GM23338 (cell line): ENCODE measurements around the gene ISL2. TPM values are rescaled to one million over a fixed set of nuclear protein-coding genes. Genes with fewer than 3 reads are reported as not detected.

Experiments used
- ATAC-seq: fragments of 200-7000 bp; cut with Tn5 transposase; 3 replicates; pipeline ENCODE4 v1.9.1; 2020
- DNase-seq: peaks from one replicate; pipeline ENCODE4 v3.0.0-alpha.2; 2015; ENCODE audit warnings: low spot score
- H2AFZ ChIP-seq: fragments of 200-600 bp; sonication (generic); 2 replicates; pipeline ENCODE4 v1.8.0; 2016; ENCODE audit warnings: antibody characterized with exemption, mild to moderate bottlenecking, moderate library complexity
- H3F3A ChIP-seq: fragments of 200-600 bp; sonication (generic); replicated peaks from 2 replicates; pipeline ENCODE4 v1.8.0; 2017; ENCODE audit warnings: antibody characterized with exemption, mixed run types, low read depth
- H3K27ac ChIP-seq: fragments of 200-600 bp; sonication (generic); 2 replicates; pipeline ENCODE4 v1.6.1; 2016; ENCODE audit warnings: low read depth
- H3K27me3 ChIP-seq: fragments of 200-600 bp; sonication (generic); 2 replicates; pipeline ENCODE4 v1.8.0; 2016; ENCODE audit warnings: mild to moderate bottlenecking, mixed run types, moderate library complexity; ENCODE audit not compliant: insufficient read depth
- H3K36me3 ChIP-seq: fragments of 200-600 bp; sonication (generic); 2 replicates; pipeline ENCODE4 v1.8.0; 2016; ENCODE audit warnings: mild to moderate bottlenecking; ENCODE audit not compliant: insufficient read depth
- H3K4me1 ChIP-seq: fragments of 200-600 bp; sonication (generic); 2 replicates; pipeline ENCODE4 v1.8.0; 2016; ENCODE audit warnings: mild to moderate bottlenecking, moderate library complexity; ENCODE audit not compliant: insufficient read depth
- H3K4me2 ChIP-seq: fragments of 200-600 bp; sonication (generic); 2 replicates; pipeline ENCODE4 v1.7.1; 2017; ENCODE audit warnings: mixed run types
- H3K4me3 ChIP-seq: fragments of 200-600 bp; sonication (generic); 2 replicates; pipeline ENCODE4 v1.6.1; 2016; ENCODE audit warnings: mixed run types
- H3K79me2 ChIP-seq: fragments of 200-600 bp; sonication (generic); replicated peaks from 2 replicates; pipeline ENCODE4 v1.8.0; 2017; ENCODE audit warnings: mild to moderate bottlenecking; ENCODE audit not compliant: insufficient read depth
- H3K9me2 ChIP-seq: fragments of 200-600 bp; sonication (generic); 2 replicates; pipeline ENCODE4 v1.8.0; 2017; ENCODE audit not compliant: insufficient read depth
- H4K20me1 ChIP-seq: fragments of 200-600 bp; sonication (generic); replicated peaks from 2 replicates; pipeline ENCODE4 v1.8.0; 2017; ENCODE audit warnings: mild to moderate bottlenecking; ENCODE audit not compliant: insufficient read depth
- H3K27ac Mint-ChIP-seq: 2 replicates; pipeline ENCODE4 v1.8.0; 2020; ENCODE audit warnings: inconsistent platforms, mild to moderate bottlenecking, moderate library complexity, mixed read lengths
- H3K27me3 Mint-ChIP-seq: 3 replicates; pipeline ENCODE4 v1.8.0; 2022; ENCODE audit warnings: low read depth, mild to moderate bottlenecking, moderate library complexity, mixed read lengths, inconsistent platforms; ENCODE audit not compliant: insufficient read depth, poor library complexity
- H3K36me3 Mint-ChIP-seq: 3 replicates; pipeline ENCODE4 v1.8.0; 2021; ENCODE audit warnings: low read depth, mild to moderate bottlenecking, inconsistent platforms, moderate library complexity, mixed read lengths
- H3K4me1 Mint-ChIP-seq: 3 replicates; pipeline ENCODE4 v1.8.0; 2020; ENCODE audit warnings: mild to moderate bottlenecking, inconsistent platforms, mixed read lengths
- H3K4me3 Mint-ChIP-seq: 3 replicates; pipeline ENCODE4 v1.8.0; 2021; ENCODE audit warnings: moderate library complexity, mild to moderate bottlenecking, inconsistent platforms, mixed read lengths
- H3K9me3 Mint-ChIP-seq: 3 replicates; pipeline ENCODE4 v1.8.0; 2020; ENCODE audit warnings: moderate library complexity, mild to moderate bottlenecking, inconsistent platforms, mixed read lengths
- CREB1 ChIP-seq: fragments of 250-450 bp; sonication (Bioruptor Pico); IDR thresholded peaks from 2 replicates; pipeline ENCODE4 v1.5.0; 2020; ENCODE audit warnings: low read depth, mild to moderate bottlenecking, moderate library complexity
- CTCF ChIP-seq, 2 experiments: fragments of 200-600 bp in 1 of 2; sonication (generic) in 1 of 2; conservative IDR thresholded peaks; 2 replicates each; pipeline versions ENCODE4 v1.5.1 to v1.6.1; 2016 to 2017; ENCODE audit warnings: antibody characterized with exemption in 2 of 2, low read depth in 2 of 2, mild to moderate bottlenecking in 2 of 2, moderate library complexity in 1 of 2
- ETS1 ChIP-seq: IDR thresholded peaks from 2 replicates; pipeline ENCODE4 v1.6.1; 2016; ENCODE audit warnings: antibody characterized with exemption
- EZH2 ChIP-seq: fragments of 200-600 bp; sonication (generic); IDR thresholded peaks from one replicate; pipeline ENCODE4 v1.8.0; 2017; ENCODE audit warnings: antibody characterized with exemption, mild to moderate bottlenecking, low read depth; ENCODE audit not compliant: unreplicated experiment
- EZH2phosphoT487 ChIP-seq: fragments of 200-600 bp; sonication (generic); IDR thresholded peaks from one replicate; pipeline ENCODE4 v1.8.1; 2018; ENCODE audit warnings: antibody characterized with exemption; ENCODE audit not compliant: unreplicated experiment
- JUNB ChIP-seq: IDR thresholded peaks from one replicate; pipeline ENCODE4 v1.6.1; 2016; ENCODE audit warnings: antibody characterized with exemption; ENCODE audit not compliant: unreplicated experiment
- NANOG ChIP-seq: IDR thresholded peaks from 2 replicates; pipeline ENCODE4 v1.6.1; 2016; ENCODE audit warnings: antibody characterized with exemption, borderline replicate concordance
- POLR2AphosphoS5 ChIP-seq: IDR thresholded peaks from 2 replicates; pipeline ENCODE4 v1.6.1; 2016; ENCODE audit warnings: antibody characterized with exemption, low read depth
- REST ChIP-seq: IDR thresholded peaks from one replicate; pipeline ENCODE4 v1.6.1; 2018; ENCODE audit warnings: antibody characterized with exemption; ENCODE audit not compliant: unreplicated experiment
- STAT1 ChIP-seq: IDR thresholded peaks from one replicate; pipeline ENCODE4 v1.6.1; 2016; ENCODE audit warnings: antibody characterized with exemption; ENCODE audit not compliant: unreplicated experiment
- ZNF114 ChIP-seq: fragments of 250-450 bp; sonication (Bioruptor Pico); IDR thresholded peaks from 2 replicates; pipeline ENCODE4 v1.5.0; 2020; ENCODE audit warnings: mild to moderate bottlenecking, moderate library complexity
- ZNF331 ChIP-seq: fragments of 250-450 bp; sonication (Bioruptor Pico); IDR thresholded peaks from 2 replicates; pipeline ENCODE4 v1.5.0; 2020; ENCODE audit warnings: low read depth, mild to moderate bottlenecking, moderate library complexity
- ZNF462 ChIP-seq: fragments of 250-450 bp; sonication (Bioruptor Pico); IDR thresholded peaks from 2 replicates; pipeline ENCODE4 v1.5.0; 2020; ENCODE audit warnings: mild to moderate bottlenecking, moderate library complexity
- polyA plus RNA-seq: library from polyadenylated mRNA; unstranded; fragments of >200 nt; fragmentation: Nextera tagmentation; extraction: Ambion mirVana; gene quantifications from 2 replicates; pipeline ENCODE4 v1.2.1, GENCODE V29; 2016
- total RNA-seq: library from RNA; depleted of rRNA; stranded (reverse); fragments of >200 nt; shearing (Covaris generic); gene quantifications from 2 replicates; pipeline ENCODE4 v1.2.3, GENCODE V29; 2014

Gene ISL2
- total and polyA plus RNA-seq, 2 experiments from 2014 or later, result 0.65 to 2.7 TPM

GRCh38 chr15:76313731-76314130, 22.8 kb upstream of the ISL2 start:
- TF ChIP-seq CTCF (conservative IDR thresholded peaks at IDR 0.05; ENCODE audit: low read depth in 2 of 2) (no peak), CREB1 (CRISPR knock-in tag) (no peak), REST (no peak), ZNF331 (CRISPR knock-in tag) (no peak), ZNF462 (CRISPR knock-in tag) (no peak), NANOG (no peak), JUNB (no peak), STAT1 (no peak), EZH2 (no peak), ETS1 (no peak), EZH2phosphoT487 (no peak), ZNF114 (CRISPR knock-in tag) (no peak), POLR2AphosphoS5 (no peak)
- H3K4me2 ChIP-seq, result no peak overlapping the region
- H3K4me1 ChIP-seq, result peaks cover 10% of the 10 kb centered on the region
- Mint-ChIP-seq H3K27ac (no peak overlapping the region), H3K4me3 (no peak overlapping the region), H3K9me3 (peaks cover 7% of the 10 kb centered on the region; the same call in 2 of the 3 replicates), H3K27me3 (peaks cover 12% of the 10 kb centered on the region), H3K36me3 (no peaks in the 10 kb centered on the region), H3K4me1 (peaks cover 11% of the 10 kb centered on the region; the same call in 2 of the 3 replicates)
- no peaks in the 10 kb centered on the region for H3K9me2 ChIP-seq
- H3K79me2 ChIP-seq, result peaks cover 14% of the 10 kb centered on the region
- no peak overlapping the region for H2AFZ ChIP-seq
- H3K27ac ChIP-seq, result no peak overlapping the region
- ATAC-seq (no peak), DNase-seq (no peak)
- peaks cover 11% of the 10 kb centered on the region; the same call in 1 of the 2 replicates for H3K27me3 ChIP-seq
- H4K20me1 ChIP-seq, result peaks cover 3% of the 10 kb centered on the region; the same call in 1 of the 2 replicates
- no peaks in the 10 kb centered on the region for H3F3A ChIP-seq
- H3K4me3 ChIP-seq, result no peak overlapping the region
- no peaks in the 10 kb centered on the region for H3K36me3 ChIP-seq
